Posterior cingulate gyrus (tissue), 11 donors: ENCODE measurements around the gene TPRG1L.

Experiments
- DNase-seq, 10 donors: peaks; one replicate each; pipeline versions ENCODE4 v3.0.0 to v3.0.0-alpha.2; 2020 to 2021; ENCODE audit warnings: mixed read lengths in 3 of 10
- intact Hi-C: fragments of 100-400 bp; cut with DNase I; formaldehyde crosslinking; loops from one replicate; pipeline ENCODE4 v1.15.1; 2023

Gene TPRG1L

DNA sequence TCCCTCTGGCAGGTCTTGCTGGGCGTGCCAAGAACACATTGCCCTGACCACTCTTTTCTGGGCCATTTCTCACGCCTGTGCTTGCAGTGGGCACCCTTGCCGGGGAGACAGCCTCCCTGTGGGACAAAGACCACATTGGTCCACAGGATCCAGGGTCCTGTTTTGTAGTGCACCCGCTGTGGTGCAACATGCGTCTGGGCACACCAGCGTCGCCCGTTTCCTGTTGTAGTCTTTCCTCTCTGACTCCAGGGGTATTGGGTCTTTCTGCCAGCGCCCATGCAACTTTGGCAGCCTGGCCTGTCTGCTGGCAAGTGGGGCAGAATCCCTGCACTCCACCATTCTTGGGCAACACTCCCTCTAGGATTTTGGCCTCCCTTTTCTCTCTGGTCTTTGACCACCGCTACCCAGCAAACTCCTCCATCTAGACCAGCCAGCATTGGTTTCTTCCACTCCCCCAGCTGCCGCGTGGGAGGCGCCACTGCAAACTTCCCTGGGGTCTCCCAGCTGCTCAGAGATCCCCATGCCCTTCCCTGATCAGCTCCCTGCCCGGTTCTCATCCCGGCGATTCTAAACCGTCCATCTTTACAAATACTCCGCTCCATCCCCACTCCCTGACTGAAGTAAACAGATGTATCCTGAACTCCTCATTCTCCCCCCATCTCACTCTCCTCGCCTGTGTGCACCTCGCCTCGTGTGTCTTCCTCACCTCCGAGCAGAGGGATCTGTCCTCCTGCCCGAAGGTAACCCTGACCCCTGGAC, 1.2 kb upstream of the TPRG1L start:
- peak in 1 of 10 donors; percentile 62 for DNase-seq

DNA sequence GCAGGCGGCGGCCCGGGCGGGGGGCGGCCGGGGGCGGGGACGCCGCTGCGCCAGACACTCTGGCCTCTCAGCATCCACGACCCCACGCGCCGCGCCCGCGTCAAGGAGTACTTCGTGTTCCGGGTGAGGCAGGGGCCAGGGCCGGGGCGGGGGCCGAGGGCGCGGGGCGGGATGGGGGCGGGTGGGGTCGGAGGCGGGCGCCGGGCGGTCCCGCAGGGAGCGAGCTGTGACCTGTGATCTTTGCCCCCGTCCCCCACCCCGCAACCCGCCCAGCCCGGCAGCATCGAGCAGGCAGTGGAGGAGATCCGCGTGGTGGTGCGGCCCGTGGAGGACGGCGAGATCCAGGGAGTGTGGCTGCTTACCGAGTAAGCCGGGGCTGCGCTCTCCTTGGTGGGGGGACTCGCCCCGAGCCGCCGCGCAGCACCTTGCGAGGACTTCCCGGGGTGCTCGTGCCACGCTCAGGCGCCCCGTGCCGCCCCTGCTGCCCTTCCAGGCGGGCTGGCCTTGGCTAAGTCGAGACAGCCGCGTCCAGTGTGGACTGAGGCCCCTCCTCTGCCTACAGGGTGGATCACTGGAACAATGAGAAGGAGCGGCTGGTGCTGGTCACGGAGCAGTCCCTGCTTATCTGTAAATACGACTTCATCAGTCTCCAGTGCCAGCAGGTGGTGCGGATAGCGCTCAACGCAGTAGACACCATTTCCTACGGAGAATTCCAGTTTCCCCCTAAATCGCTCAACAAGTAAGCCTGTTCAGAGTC, 514 bp downstream of the TPRG1L start:
- DNase-seq = peak in 2 of 10 donors; percentile 85
- intact Hi-C loops = loop anchor here (10.0 kb wide), 1 partner anchor 99 kb away; no protein-coding TSS in a partner anchor

More for the DNA sequence above, 1.2 kb upstream of the TPRG1L start:
- intact Hi-C loops = loop anchor here (10.0 kb wide), 1 partner anchor 101 kb away; no protein-coding TSS in a partner anchor

DNA sequence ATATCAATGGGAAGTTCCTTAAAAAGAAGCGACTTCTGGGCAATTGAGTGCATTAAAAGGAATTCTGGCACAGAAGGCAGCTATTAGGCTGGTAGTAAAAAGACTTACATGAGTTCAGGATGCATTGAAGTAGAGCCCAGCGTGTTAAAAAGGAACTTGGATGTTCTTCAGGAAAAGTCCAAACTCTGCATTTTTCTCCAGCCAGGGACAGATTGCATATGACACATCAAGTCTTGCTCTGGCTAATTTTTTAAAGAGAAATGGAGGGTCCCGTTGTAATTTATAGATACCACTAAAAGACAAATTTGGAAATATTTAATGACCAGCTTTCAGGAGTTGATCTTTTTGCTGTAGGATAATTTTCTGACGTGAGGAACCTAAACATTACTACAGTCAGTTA, 1.2 kb downstream of the TPRG1L start:
- DNase-seq = no peak
- intact Hi-C loops = loop anchor here (10.0 kb wide), 1 partner anchor 99 kb away; no protein-coding TSS in a partner anchor

DNA sequence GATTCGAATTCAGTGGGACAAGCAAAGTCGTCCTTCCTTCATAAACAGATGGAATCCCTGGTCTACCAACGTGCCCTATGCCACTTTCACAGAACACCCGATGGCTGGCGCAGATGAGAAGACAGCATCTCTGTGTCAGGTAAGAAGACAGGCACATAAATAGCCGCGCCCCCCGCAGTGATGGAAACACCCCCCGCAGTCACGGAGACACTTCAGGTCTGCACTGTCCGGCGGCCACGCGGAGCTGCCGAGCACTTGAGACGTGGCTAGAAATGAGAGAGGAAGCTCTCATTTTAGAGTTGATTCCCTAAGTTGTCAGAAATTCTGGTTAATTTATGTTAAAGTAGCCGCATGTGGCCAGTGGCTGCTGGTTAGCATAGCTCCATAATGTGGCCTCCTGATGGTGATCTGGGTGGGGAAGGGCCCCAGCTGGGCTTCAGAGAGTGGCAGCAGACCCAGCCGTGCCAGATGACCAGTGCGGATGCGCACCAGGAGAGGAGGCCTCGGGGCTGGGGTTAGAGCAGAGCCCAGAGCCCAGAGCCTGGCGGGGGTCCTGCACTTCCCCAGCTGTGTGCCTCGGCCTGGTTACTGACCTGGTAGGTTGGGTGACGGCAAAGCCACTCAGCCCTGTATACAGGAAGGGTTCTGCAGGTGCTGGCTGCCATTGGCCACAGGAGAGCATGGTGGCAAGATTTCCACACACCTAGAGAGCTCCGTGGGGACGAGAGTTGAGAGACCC, 2.9 kb downstream of the TPRG1L start:
- intact Hi-C loops = loop anchor here (10.0 kb wide), 1 partner anchor 97 kb away; no protein-coding TSS in a partner anchor
- DNase-seq = peak in 2 of 10 donors; percentile 70 to 78

DNA sequence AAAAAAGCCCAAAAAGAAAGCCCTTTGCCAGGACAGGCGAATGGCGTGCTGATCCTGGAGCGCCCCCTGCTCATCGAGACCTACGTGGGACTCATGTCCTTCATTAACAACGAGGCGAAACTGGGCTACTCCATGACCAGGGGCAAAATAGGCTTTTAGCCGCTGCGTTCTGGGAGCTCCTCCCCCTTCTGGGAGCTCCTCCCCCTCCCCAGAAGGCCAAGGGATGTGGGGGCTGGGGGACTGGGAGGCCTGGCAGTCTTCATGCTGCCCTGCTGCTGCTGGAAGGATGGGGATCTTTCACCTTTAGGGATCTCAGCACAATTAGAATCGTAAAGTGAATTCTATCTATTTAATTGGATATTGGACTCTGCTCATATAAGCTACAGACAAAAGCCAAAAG, 3.6 kb downstream of the TPRG1L start:
- intact Hi-C loops = loop anchor here (10.0 kb wide), 1 partner anchor 96 kb away; no protein-coding TSS in a partner anchor
- peak in 1 of 10 donors; percentile 33 for DNase-seq

DNA sequence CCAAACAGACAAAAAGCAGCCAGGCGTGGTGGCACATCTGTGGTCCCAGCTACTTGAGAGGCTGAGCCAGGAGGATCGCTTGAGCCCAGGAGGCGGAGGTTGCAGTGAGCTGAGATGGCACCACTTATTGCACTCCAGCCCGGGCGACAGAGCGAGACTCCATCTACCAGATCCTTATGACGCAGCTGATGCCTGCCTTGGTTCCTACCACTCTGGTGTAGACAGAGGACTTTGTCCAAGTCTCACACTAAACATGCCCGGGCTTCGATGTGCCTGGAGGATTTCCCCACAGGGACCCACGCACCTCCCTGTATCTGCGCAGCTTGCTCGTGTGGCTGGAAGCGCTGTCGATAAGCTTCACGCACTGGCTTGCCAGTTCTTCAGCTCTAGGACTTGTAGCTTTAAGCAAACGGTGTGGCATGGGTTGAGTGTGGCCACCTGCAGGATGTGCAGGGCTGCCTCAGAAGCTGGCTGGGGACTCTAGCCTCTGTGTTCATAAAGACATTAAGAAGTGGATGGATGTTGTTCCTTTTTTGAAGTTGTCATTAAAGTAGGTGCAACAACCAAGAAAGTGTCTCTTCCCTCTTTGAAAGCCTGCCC, 4.8 kb downstream of the TPRG1L start:
- DNase-seq = peak in 1 of 10 donors; percentile 56
- intact Hi-C loops = loop anchor here (10.0 kb wide), 1 partner anchor 95 kb away; no protein-coding TSS in a partner anchor

DNA sequence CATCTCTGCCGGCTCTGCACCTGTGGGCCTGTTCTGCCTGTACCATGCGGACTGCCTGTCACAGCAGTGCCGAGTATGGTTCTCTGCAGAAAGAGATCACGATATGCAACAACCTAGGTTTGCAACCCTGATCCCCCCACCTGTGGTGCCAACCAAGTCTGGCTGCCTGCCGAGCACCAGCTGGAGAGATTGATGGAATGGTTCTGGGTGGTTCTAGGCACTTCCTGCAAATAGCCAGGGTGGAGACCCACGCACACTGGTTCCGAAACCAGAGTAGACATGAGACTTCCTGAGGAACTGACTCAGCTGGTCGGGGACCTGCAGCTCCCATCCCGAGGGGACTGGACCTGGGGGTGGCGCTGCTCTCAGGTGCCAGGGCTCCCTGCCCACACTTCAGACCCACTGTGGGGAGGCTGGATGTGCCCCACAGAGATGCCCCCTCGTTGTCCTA, 5.4 kb downstream of the TPRG1L start:
- peak in 2 of 10 donors; percentile 55 to 84 for DNase-seq
- intact Hi-C loops = no loop called here

DNA sequence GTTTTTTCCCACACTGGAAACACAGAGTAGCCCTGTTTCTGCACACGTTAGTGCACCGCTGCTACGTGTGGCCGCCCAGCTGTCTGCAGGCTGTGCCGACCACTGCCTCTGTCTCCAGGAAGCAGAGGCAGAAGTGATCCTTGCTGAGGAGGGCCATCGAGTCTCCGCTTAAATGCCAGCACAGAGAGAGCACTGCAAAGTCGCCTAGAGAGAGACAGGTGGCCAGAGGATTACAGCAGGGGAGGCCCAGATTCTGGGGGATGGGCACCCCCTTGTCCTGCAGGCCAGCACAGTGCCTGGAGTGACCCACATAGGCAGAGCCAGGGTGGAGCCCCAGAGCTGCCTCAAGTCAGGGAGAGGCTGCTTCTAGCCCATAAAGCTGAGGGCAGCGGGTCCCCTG, 6.1 kb downstream of the TPRG1L start:
- intact Hi-C loops = no loop called here

DNA sequence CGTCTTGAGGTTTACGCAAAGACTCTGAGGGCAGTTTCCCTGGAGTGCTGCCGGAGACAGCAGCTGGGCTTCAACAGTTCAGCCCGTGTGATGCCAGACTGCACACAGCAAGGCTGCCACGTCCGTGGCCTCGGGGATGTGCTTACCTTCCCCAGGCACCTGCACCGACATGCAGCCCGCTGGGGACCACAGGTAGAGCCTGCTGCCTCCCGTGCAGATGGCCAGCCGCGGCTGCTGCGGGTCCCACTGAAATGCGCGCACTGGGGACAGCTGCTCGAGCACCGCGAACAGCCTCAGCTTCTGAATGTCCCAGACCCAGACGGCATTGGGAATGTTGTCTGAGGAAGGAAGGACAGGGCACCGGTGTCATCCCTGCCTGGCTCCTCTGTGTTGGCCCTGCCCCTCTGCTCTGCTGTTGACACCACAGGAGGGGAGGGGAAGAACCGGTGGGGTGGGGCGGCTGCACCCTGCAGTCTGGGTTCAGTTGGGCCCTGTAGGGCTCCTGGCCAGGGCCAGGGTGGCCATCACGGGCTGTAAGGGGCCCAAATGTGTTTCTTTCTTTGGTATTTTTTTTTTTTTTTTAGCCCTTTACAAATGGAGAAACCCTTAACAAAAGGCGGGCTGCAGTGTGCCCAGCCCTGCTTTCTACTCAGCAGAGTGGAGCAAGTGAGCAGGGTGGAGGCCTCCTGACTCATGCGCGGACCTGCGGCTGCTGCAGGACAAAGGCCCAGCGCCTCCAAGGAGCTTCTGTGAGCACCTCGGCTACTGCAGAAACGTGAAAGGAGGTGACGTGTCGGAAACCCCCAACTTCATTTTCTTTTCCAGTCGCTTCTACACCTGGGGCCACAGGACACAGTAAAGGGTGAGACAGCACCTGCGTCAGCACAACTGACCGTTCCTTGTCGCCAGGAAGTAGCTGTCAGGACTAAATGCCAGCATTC, 6.8 kb downstream of the TPRG1L start:
- peak in 4 of 10 donors; percentile 4 to 65 (median 52) for DNase-seq
- intact Hi-C loops = no loop called here

More for the DNA sequence above, 6.1 kb downstream of the TPRG1L start:
- peak in 1 of 10 donors; percentile 46 for DNase-seq

DNA sequence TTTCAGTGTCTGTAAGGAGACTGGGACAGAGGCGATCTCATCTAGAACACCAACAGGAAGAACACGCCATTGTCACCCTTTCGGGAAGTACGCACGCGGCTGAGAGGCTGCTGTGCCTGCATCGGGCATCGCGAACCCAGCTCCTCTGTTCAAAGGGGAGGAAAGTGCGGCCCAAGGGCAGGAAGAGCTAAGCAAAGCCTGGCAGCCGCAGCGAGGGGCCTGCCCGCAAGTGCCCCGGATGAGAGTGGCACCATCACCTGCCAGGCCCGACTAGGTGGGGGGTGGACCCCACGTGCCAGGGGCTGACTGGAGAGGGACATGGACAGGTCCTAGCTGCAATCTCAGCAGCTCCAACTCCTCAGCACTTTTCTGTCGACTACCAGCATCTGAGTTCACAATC, 7.5 kb downstream of the TPRG1L start:
- peak in 3 of 10 donors; percentile 12 to 80 (median 44) for DNase-seq
- intact Hi-C loops = no loop called here

DNA sequence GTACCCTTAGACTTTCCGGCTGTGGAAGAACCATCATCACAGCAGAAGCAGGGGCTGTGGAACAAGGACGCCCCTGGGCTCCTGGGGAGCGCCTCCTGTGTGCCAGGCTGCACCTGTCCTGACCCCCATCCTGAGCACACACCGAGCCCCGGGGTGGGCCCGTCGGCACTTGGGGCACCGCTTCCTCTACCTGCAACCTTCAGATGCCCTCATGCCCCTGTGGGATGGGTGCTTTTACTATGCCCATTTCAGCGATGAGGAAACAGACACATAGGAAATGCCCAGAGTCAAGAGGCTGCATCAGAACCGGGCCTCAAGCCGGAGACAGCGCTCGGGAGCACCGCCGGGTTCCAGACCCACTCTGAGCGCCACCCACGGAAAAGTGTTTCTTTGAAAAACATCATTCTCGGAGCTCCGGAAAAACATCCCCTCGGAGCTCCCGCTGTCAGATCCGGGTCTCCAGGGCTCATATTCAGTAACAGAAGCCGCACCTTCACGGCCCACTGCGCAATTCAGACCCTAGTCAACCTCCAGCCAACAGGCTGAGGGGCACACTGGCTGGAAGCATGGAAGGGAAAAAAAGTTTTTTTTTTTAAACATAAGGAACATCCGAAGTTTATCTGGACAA, 8.0 kb downstream of the TPRG1L start:
- intact Hi-C loops = no loop called here
- peak in 3 of 10 donors; percentile 6 to 59 (median 50) for DNase-seq

DNA sequence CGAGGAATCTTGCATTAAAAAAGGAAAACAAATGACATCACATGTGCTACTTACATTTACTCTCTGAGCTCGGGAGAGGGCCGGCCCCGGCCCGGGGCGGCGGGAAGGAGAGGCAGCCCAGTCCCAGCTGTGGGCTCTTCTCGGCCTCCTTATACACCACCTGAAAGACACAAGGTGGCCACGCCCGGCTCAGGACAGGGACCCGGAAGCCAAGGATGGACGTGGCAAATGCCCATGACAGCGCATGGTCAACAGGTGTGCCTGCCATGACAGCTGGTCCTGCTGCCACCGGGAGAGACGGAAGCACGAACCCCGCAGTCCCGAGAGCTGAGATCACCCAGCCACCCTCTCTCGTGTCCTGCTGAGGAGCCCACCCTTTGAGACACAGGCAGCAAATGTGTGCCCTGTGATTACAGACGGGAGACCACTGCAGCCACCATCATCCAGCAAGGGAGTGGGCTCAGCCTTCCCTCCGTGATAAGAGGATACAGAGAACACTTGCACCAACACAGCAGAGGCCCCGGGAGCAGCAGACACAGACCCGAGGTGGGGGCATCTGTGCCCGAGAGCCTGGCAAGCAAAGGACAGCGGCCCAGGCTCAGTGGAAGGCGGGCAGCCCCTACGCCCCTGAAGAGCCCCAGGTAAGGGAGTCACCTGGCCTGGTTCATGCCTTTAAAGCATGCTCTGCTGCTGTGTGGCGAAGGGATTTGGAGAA, 8.7 kb downstream of the TPRG1L start:
- DNase-seq = peak in 4 of 10 donors; percentile 10 to 69 (median 41)
- intact Hi-C loops = no loop called here

DNA sequence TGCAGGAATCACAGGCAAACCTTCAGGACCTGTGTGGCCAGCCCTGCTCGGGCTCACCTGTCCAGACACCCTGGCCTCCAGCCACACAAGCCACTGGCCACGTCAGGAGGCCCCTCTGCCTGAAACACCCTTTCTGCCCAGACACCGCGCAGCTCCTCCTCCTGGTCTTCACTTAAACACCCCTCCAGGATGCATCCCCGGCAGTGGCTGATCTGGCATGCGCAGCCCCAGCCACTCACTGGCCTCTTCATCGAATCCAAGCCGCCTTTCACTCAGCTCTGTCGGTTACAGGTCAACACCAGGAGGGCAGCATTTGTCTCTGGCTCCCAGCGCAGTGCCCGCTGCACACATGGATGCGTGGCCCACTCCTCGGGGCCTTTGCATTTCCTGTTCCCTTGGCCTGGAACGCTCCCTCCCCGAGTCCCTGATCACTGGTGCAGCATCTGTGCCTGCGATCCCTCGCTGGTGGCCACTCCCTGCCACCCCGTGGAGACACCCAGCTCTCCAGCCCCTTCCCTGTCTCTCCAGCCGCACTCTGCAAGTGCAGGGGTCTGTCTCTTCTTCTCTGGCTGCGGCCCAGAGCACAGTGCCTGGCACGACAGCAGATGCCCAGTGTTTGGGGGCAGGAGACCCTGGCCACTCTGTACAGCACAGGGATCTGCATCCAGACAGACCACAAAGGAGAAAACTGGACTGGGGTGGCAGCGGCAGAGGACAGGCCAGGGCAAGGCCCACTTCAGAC, 9.4 kb downstream of the TPRG1L start:
- peak in 4 of 10 donors; percentile 10 to 73 (median 52) for DNase-seq
- intact Hi-C loops = no loop called here

DNA sequence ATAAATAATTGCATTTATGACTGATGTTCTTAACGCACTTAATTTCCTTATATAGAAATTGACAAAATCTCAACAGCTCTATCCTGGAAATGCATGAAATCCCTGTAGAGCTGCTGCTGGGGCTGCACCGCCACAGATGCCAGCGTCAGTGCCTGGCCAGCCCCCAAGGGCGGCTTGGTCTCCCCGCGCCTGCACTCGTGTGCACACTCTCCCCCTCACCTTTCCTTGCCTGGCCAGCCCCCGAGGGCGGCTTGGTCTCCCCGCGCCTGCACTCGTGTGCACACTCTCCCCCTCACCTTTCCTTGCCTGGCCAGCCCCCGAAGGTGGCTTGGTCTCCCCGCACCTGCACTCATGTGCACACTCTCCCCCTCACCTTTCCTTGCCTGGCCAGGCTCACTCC, 11.3 kb downstream of the TPRG1L start:
- intact Hi-C loops = no loop called here
- DNase-seq = peak in 2 of 10 donors; percentile 38 to 52

DNA sequence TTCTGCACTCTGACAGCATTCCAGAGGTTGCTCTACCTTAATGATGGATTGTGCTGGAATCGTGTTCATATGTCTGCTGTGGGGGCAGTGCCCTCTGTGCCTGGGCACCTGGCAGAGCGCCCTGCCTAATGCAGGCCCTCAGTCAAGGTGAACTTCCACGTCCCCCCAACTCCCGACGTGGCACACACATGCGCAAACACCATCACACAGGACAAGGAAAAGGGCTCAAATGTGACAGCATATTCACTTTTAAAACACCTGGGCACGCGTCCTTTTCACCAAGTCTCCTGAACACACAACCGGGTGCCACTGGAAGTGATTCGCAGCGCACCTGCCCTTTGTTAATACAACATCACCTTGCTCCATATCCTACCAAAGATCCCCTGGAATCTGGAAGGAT, 11.7 kb downstream of the TPRG1L start:
- peak in 3 of 10 donors; percentile 24 to 57 (median 36) for DNase-seq
- intact Hi-C loops = no loop called here

DNA sequence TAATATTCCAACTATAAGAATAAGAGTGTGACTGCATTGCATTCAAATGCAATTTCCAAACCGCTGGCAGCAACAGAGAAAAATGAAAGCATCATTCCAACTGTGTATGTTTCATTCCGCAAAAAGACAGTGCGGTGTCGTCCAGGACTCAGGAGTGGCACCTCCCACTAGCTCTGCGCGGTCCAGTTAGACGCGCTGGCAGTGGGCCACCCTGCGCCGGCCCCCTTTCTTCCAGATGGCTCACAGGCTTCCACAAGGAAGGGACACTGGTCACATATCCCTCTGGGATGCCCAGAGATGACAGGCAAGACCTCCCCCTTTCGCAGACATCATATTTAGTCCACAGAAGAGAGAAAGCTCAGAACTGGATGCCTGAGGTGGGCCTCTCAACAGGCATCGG, 13.2 kb downstream of the TPRG1L start:
- intact Hi-C loops = no loop called here
- peak in 2 of 10 donors; percentile 37 to 52 for DNase-seq

DNA sequence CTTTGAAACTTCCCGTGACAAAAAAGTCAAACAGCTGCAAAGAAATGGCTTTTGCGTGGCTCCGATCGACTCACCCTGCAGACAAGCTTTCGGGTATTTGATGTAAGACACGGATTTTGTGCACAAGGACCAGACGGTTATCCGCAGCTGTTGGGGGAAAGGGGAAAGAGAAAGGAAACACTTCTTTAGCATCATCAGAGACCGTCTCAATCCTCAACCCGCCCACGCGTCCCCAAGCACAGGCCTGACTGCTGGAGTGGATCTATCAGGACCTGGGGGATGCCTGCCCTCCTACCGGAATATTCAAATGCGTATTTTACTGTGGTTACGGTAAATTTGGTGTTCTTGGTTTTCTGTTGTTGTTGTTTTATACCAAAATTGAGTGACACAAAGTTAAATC, 13.9 kb downstream of the TPRG1L start:
- intact Hi-C loops = no loop called here
- DNase-seq = peak in 2 of 10 donors; percentile 3 to 46
